ENCODE results near the gene CNIH3.

Gene CNIH3

DNA sequence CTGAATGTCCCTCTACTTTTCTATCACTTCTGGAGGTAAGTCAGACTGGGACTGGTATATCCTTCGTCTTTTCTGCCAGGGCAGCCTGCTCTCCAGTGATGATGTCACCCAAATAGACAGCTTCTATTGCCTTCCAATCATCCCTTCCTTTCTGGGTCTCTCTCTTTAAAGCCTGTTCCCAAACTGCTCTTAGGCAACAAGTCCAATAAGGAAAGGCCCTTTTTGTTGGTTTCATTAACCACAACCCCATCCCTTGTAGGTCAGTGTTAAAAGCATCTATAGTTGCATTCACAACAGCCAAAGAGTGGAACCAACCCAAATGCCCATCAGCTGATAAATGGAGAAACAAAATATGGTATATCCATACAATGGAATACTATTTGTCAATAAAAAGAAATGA, 114.4 kb downstream of the CNIH3 start:
- Histone ChIP-seq H3K9ac (ENCODE audit: low read depth, low read length) (no peak overlapping the region), H3K4me3 (ENCODE audit: low read depth, low read length) (no peak overlapping the region), H3K27me3 (ENCODE audit: control insufficient read depth, insufficient read depth, low read length) (no peaks in the 10 kb centered on the region), H3K4me1 (ENCODE audit: control insufficient read depth, insufficient read depth, low read length) (no peaks in the 10 kb centered on the region), H3K36me3 (ENCODE audit: control insufficient read depth, insufficient read depth, low read length) (no peaks in the 10 kb centered on the region), H3K9me3 (ENCODE audit: control insufficient read depth, insufficient read depth, low read length) (no peaks in the 10 kb centered on the region)

DNA sequence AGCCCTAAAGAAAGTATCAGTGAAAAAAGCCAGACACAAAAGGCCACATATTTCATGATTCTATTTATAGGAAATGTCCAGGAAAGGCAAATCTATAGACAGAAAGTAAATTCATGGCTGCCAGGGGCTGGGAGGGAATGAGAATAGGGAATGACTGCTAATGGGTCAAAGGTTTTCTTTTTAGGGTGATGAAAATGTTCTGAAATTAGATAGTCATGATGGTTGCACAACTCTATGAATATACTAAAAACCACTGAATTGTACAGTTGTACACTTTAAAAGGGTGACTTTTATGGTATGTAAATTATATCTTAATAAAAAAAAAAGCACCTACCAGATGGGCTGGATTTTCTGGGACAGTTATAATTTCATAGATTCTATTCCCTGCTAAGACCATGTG, 114.8 kb downstream of the CNIH3 start:
- Histone ChIP-seq H3K4me1 (ENCODE audit: control insufficient read depth, insufficient read depth, low read length) (no peaks in the 10 kb centered on the region), H3K9ac (ENCODE audit: low read depth, low read length) (no peak overlapping the region), H3K9me3 (ENCODE audit: control insufficient read depth, insufficient read depth, low read length) (no peaks in the 10 kb centered on the region), H3K4me3 (ENCODE audit: low read depth, low read length) (no peak overlapping the region), H3K27me3 (ENCODE audit: control insufficient read depth, insufficient read depth, low read length) (no peaks in the 10 kb centered on the region), H3K36me3 (ENCODE audit: control insufficient read depth, insufficient read depth, low read length) (no peaks in the 10 kb centered on the region)

GRCh38 chr1:224731633-224732032, 115.5 kb downstream of the CNIH3 start:
- H3K4me3 ChIP-seq (ENCODE audit: low read depth, low read length), result no peak overlapping the region
- H3K4me1 ChIP-seq (ENCODE audit: control insufficient read depth, insufficient read depth, low read length), result no peaks in the 10 kb centered on the region

GRCh38 chr1:224732377-224733026, 116.4 kb downstream of the CNIH3 start:
- H3K27me3 ChIP-seq (ENCODE audit: control insufficient read depth, insufficient read depth, low read length), result no peaks in the 10 kb centered on the region
- H3K9ac ChIP-seq (ENCODE audit: low read depth, low read length), result no peak overlapping the region
- H3K36me3 ChIP-seq (ENCODE audit: control insufficient read depth, insufficient read depth, low read length), result no peaks in the 10 kb centered on the region
- no peaks in the 10 kb centered on the region for H3K9me3 ChIP-seq (ENCODE audit: control insufficient read depth, insufficient read depth, low read length)
- no peak overlapping the region for H3K4me3 ChIP-seq (ENCODE audit: low read depth, low read length)
- H3K4me1 ChIP-seq (ENCODE audit: control insufficient read depth, insufficient read depth, low read length), result peaks cover 2% of the 10 kb centered on the region

More at GRCh38 chr1:224731633-224732032, 115.5 kb downstream of the CNIH3 start:
- no peaks in the 10 kb centered on the region for H3K36me3 ChIP-seq (ENCODE audit: control insufficient read depth, insufficient read depth, low read length)
- no peaks in the 10 kb centered on the region for H3K27me3 ChIP-seq (ENCODE audit: control insufficient read depth, insufficient read depth, low read length)
- no peak overlapping the region for H3K9ac ChIP-seq (ENCODE audit: low read depth, low read length)
- no peaks in the 10 kb centered on the region for H3K9me3 ChIP-seq (ENCODE audit: control insufficient read depth, insufficient read depth, low read length)

GRCh38 chr1:224733027-224733911, 117.2 kb downstream of the CNIH3 start:
- Histone ChIP-seq H3K9me3 (ENCODE audit: control insufficient read depth, insufficient read depth, low read length) (no peaks in the 10 kb centered on the region), H3K4me3 (ENCODE audit: low read depth, low read length) (no peak overlapping the region), H3K36me3 (ENCODE audit: control insufficient read depth, insufficient read depth, low read length) (no peaks in the 10 kb centered on the region), H3K27me3 (ENCODE audit: control insufficient read depth, insufficient read depth, low read length) (no peaks in the 10 kb centered on the region), H3K4me1 (ENCODE audit: control insufficient read depth, insufficient read depth, low read length) (peaks cover 10% of the 10 kb centered on the region), H3K9ac (ENCODE audit: low read depth, low read length) (no peak overlapping the region)

GRCh38 chr1:224734261-224734935, 118.3 kb downstream of the CNIH3 start:
- Histone ChIP-seq H3K36me3 (ENCODE audit: control insufficient read depth, insufficient read depth, low read length) (no peaks in the 10 kb centered on the region), H3K4me3 (ENCODE audit: low read depth, low read length) (no peak overlapping the region), H3K9me3 (ENCODE audit: control insufficient read depth, insufficient read depth, low read length) (no peaks in the 10 kb centered on the region), H3K27me3 (ENCODE audit: control insufficient read depth, insufficient read depth, low read length) (no peaks in the 10 kb centered on the region), H3K9ac (ENCODE audit: low read depth, low read length) (no peak overlapping the region), H3K4me1 (ENCODE audit: control insufficient read depth, insufficient read depth, low read length) (peaks cover 12% of the 10 kb centered on the region)

- Histone ChIP-seq H3K27me3 (ENCODE audit: control insufficient read depth, insufficient read depth, low read length) (no peaks in the 10 kb centered on the region), H3K36me3 (ENCODE audit: control insufficient read depth, insufficient read depth, low read length) (no peaks in the 10 kb centered on the region), H3K9ac (ENCODE audit: low read depth, low read length) (no peak overlapping the region), H3K4me3 (ENCODE audit: low read depth, low read length) (no peak overlapping the region), H3K4me1 (ENCODE audit: control insufficient read depth, insufficient read depth, low read length) (peaks cover 18% of the 10 kb centered on the region), H3K9me3 (ENCODE audit: control insufficient read depth, insufficient read depth, low read length) (no peaks in the 10 kb centered on the region)
Observed at GRCh38 chr1:224735159-224735558, 119.0 kb downstream of the CNIH3 start.

DNA sequence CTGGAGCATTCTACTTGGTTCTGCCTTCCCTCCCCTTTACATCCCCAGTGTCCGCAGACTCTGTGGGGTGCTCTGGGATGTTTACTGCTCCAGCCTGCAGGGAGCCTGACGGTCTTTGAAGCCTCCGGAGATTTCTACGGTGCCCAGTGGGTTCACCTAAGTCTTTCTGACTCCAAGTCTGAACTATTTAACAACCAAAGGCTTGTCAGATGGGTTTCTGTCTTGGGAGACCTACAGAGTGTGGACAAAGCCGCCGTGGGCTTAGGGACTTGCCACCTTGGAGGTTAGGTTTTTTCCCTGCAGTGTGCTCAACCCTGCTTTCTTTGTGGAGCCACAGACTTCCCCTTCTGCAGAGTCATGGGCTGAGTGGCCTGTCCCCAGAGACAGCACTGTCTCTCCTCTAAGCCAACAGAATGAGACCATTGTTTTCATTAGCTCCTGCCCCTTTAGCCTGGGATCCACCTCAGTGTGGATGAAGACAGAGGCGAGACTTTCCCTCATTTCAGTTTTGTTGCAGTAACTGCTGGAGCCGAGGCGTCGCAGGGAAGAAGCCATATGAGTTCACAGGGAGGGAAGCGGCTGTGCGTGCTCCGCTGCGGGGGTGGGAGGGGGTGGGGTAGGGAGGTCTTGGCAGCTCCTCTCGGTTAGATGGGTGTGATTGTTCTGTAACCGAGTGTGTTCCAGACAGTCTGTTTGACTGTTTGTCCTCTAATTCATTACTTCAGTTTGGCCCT, 120.7 kb downstream of the CNIH3 start:
- Histone ChIP-seq H3K4me1 (ENCODE audit: control insufficient read depth, insufficient read depth, low read length) (peaks cover 18% of the 10 kb centered on the region), H3K27me3 (ENCODE audit: control insufficient read depth, insufficient read depth, low read length) (no peaks in the 10 kb centered on the region), H3K4me3 (ENCODE audit: low read depth, low read length) (no peak overlapping the region), H3K36me3 (ENCODE audit: control insufficient read depth, insufficient read depth, low read length) (no peaks in the 10 kb centered on the region), H3K9ac (ENCODE audit: low read depth, low read length) (no peak overlapping the region), H3K9me3 (ENCODE audit: control insufficient read depth, insufficient read depth, low read length) (no peaks in the 10 kb centered on the region)

GRCh38 chr1:224737353-224737727, 121.2 kb downstream of the CNIH3 start:
- Histone ChIP-seq H3K36me3 (ENCODE audit: control insufficient read depth, insufficient read depth, low read length) (no peaks in the 10 kb centered on the region), H3K9ac (ENCODE audit: low read depth, low read length) (no peak overlapping the region), H3K9me3 (ENCODE audit: control insufficient read depth, insufficient read depth, low read length) (no peaks in the 10 kb centered on the region), H3K27me3 (ENCODE audit: control insufficient read depth, insufficient read depth, low read length) (no peaks in the 10 kb centered on the region), H3K4me3 (ENCODE audit: low read depth, low read length) (no peak overlapping the region), H3K4me1 (ENCODE audit: control insufficient read depth, insufficient read depth, low read length) (peaks cover 18% of the 10 kb centered on the region)

GRCh38 chr1:224739303-224739996, 123.3 kb downstream of the CNIH3 start:
- Histone ChIP-seq H3K36me3 (ENCODE audit: control insufficient read depth, insufficient read depth, low read length) (no peaks in the 10 kb centered on the region), H3K27me3 (ENCODE audit: control insufficient read depth, insufficient read depth, low read length) (no peaks in the 10 kb centered on the region), H3K4me3 (ENCODE audit: low read depth, low read length) (no peak overlapping the region), H3K9ac (ENCODE audit: low read depth, low read length) (no peak overlapping the region), H3K9me3 (ENCODE audit: control insufficient read depth, insufficient read depth, low read length) (no peaks in the 10 kb centered on the region), H3K4me1 (ENCODE audit: control insufficient read depth, insufficient read depth, low read length) (peaks cover 18% of the 10 kb centered on the region)

All from iPS-15b (cell line).